GM12878 (cell line): ENCODE results near the gene PHEX. TPM values are rescaled to one million over a fixed set of nuclear protein-coding genes. Genes with fewer than 3 reads are reported as not detected.

ENCODE experiments used
- ATAC-seq: fragments of 200-7000 bp; cut with Tn5 transposase; 3 replicates; pipeline ENCODE4 v1.9.1; 2020; ENCODE audit warnings: mild to moderate bottlenecking, moderate library complexity
- BruUV-seq: library from RNA; stranded (reverse); fragments of 400-500 nt; replicated peaks from 2 replicates; lab custom pipeline; 2021; lab: Mats Ljungman, UMichigan
- CTCF ChIA-PET: fragments of 300-600 bp; sonication (Branson Sonifier 250); formaldehyde crosslinking; extraction: SDS; loops from one replicate; lab custom pipeline; 2021; ENCODE audit warnings: inconsistent platforms; lab: Yijun Ruan, JAX
- POLR2A ChIA-PET: fragments of 350-600 bp; formaldehyde crosslinking; extraction: SDS; loops from one replicate; lab custom pipeline; 2021; ENCODE audit warnings: inconsistent platforms; lab: Charles Lee
- RAD21 ChIA-PET: fragments of 300-600 bp; sonication (Branson Sonifier 250); formaldehyde crosslinking; loops from one replicate; lab custom pipeline; 2023; ENCODE audit warnings: antibody characterized with exemption; ENCODE audit not compliant: unreplicated experiment; lab: Charles Lee
- SMC1A ChIA-PET: fragments of 300-600 bp; sonication (Branson Sonifier 250); formaldehyde crosslinking; loops from one replicate; lab custom pipeline; 2023; ENCODE audit not compliant: unreplicated experiment, uncharacterized antibody; lab: Charles Lee
- DNase-seq: peaks from one replicate; pipeline ENCODE4 v3.0.0-alpha.2; 2011; ENCODE audit warnings: low read depth, low spot score
- FAIRE-seq: peaks from 3 replicates; lab custom pipeline; 2011; peaks lifted over from hg19 to GRCh38; lab: Jason Lieb, UNC
- H2AFZ ChIP-seq: 2 replicates; pipeline ENCODE4 v1.6.0; 2011; ENCODE audit warnings: low read depth, low read length, control low read depth; ENCODE audit not compliant: control insufficient read depth
- H3K27ac ChIP-seq: 2 replicates; pipeline ENCODE4 v1.5.1; 2011; ENCODE audit warnings: control low read depth; ENCODE audit not compliant: control insufficient read depth, insufficient read depth
- H3K27me3 ChIP-seq, 2 experiments: replicated peaks in 1 of 2; 2 replicates each; pipeline versions ENCODE4 v1.6.0 to v1.6.1; 2011; ENCODE audit warnings: low read length in 1 of 2; ENCODE audit not compliant: control insufficient read depth in 2 of 2, insufficient read depth in 2 of 2
- H3K36me3 ChIP-seq, 2 experiments: 2 replicates each; pipeline ENCODE4 v1.5.1; 2011; ENCODE audit warnings: low read length in 1 of 2; ENCODE audit not compliant: control insufficient read depth in 2 of 2, insufficient read depth in 2 of 2
- H3K4me1 ChIP-seq: 2 replicates; pipeline ENCODE4 v1.6.1; 2011; ENCODE audit warnings: mild to moderate bottlenecking, low read length, moderate library complexity, mixed read lengths; ENCODE audit not compliant: control insufficient read depth, insufficient read depth
- H3K4me2 ChIP-seq: 2 replicates; pipeline ENCODE4 v1.6.0; 2011; ENCODE audit warnings: control low read depth; ENCODE audit not compliant: control insufficient read depth, insufficient read depth
- H3K4me3 ChIP-seq: fragments of 200-600 bp; sonication (generic); 2 replicates; pipeline ENCODE4 v1.5.1; 2016
- H3K79me2 ChIP-seq: 2 replicates; pipeline ENCODE4 v1.6.0; 2011; ENCODE audit warnings: low read length; ENCODE audit not compliant: control insufficient read depth, insufficient read depth
- H3K9ac ChIP-seq: 2 replicates; pipeline ENCODE4 v1.8.0; 2011; ENCODE audit warnings: low read length, control low read depth, mixed read lengths; ENCODE audit not compliant: control insufficient read depth, insufficient read depth
- H3K9me3 ChIP-seq: replicated peaks from 3 replicates; pipeline ENCODE4 v1.5.1; 2011; ENCODE audit warnings: mild to moderate bottlenecking, low read length; ENCODE audit not compliant: control insufficient read depth, insufficient read depth
- H4K20me1 ChIP-seq: 2 replicates; pipeline ENCODE4 v1.6.0; 2011; ENCODE audit not compliant: control insufficient read depth, insufficient read depth
- BACH1 ChIP-seq: fragments of 450-650 bp; IDR thresholded peaks from 2 replicates; pipeline ENCODE4 v1.6.1; 2017; ENCODE audit warnings: mild to moderate bottlenecking, borderline replicate concordance
- CREB1 ChIP-seq: IDR thresholded peaks from 2 replicates; pipeline ENCODE4 v1.6.1; 2012; ENCODE audit warnings: low read depth, mild to moderate bottlenecking, inconsistent platforms
- CTCF ChIP-seq, 3 experiments: IDR thresholded peaks in 2 of 3; conservative IDR thresholded peaks in 1 of 3; 2 replicates each; pipeline ENCODE4 v1.5.1; 2011; ENCODE audit warnings: low read depth in 3 of 3, low read length in 3 of 3, mild to moderate bottlenecking in 3 of 3, control low read depth in 2 of 3, moderate library complexity in 2 of 3, inconsistent platforms in 1 of 3, mixed read lengths in 1 of 3; ENCODE audit not compliant: control insufficient read depth in 2 of 3, insufficient read depth in 1 of 3; ENCODE audit errors: extremely low read depth in 1 of 3
- HDAC6 ChIP-seq: fragments of 200-600 bp; sonication (generic); IDR thresholded peaks from one replicate; pipeline ENCODE4 v1.8.0; 2017; ENCODE audit warnings: antibody characterized with exemption; ENCODE audit not compliant: unreplicated experiment
- IKZF1 ChIP-seq: fragments of 450-650 bp; conservative IDR thresholded peaks from 2 replicates; pipeline ENCODE4 v1.6.1; 2017; ENCODE audit warnings: antibody characterized with exemption, mild to moderate bottlenecking
- IRF4 ChIP-seq: IDR thresholded peaks from 2 replicates; pipeline ENCODE4 v1.6.1; 2011; ENCODE audit warnings: low read depth, low read length
- IRF5 ChIP-seq: fragments of 450-650 bp; IDR thresholded peaks from 2 replicates; pipeline ENCODE4 v1.6.1; 2017; ENCODE audit warnings: borderline replicate concordance
- KAT2A ChIP-seq: conservative IDR thresholded peaks from 2 replicates; pipeline ENCODE4 v1.6.1; 2011; ENCODE audit warnings: low read depth, low read length; ENCODE audit not compliant: control insufficient read depth
- NR2F1 ChIP-seq: fragments of 450-650 bp; conservative IDR thresholded peaks from 2 replicates; pipeline ENCODE4 v1.6.1; 2017; ENCODE audit warnings: mild to moderate bottlenecking
- PAX5 ChIP-seq: IDR thresholded peaks from 2 replicates; pipeline ENCODE4 v1.6.1; 2011; ENCODE audit warnings: low read depth, low read length, borderline replicate concordance
- RAD21 ChIP-seq: IDR thresholded peaks from 2 replicates; pipeline ENCODE4 v1.6.1; 2011; ENCODE audit warnings: mild to moderate bottlenecking, low read depth, low read length, moderate library complexity; ENCODE audit not compliant: insufficient read depth
- SMARCA5 ChIP-seq: fragments of 450-650 bp; IDR thresholded peaks from 2 replicates; pipeline ENCODE4 v1.6.1; 2017; ENCODE audit warnings: mild to moderate bottlenecking
- SMC3 ChIP-seq: IDR thresholded peaks from 2 replicates; pipeline ENCODE4 v1.6.1; 2011; ENCODE audit warnings: low read length, improper control_type of control experiment, borderline replicate concordance
- SREBF2 ChIP-seq: IDR thresholded peaks from 2 replicates; pipeline ENCODE4 v1.6.1; 2012; ENCODE audit warnings: mild to moderate bottlenecking, low read length
- TAF1 ChIP-seq: IDR thresholded peaks from 2 replicates; pipeline ENCODE4 v1.6.1; 2011; ENCODE audit warnings: mild to moderate bottlenecking, low read depth, low read length, borderline replicate concordance
- YBX1 ChIP-seq: fragments of 450-650 bp; IDR thresholded peaks from 2 replicates; pipeline ENCODE4 v1.6.1; 2016; ENCODE audit warnings: antibody characterized with exemption
- ZBTB33 ChIP-seq: fragments of 450-650 bp; IDR thresholded peaks from 2 replicates; pipeline ENCODE4 v1.6.1; 2017; ENCODE audit warnings: mild to moderate bottlenecking
- WGBS: methylation state at CpG from one replicate; pipeline ENCODE4 v1.1.6; 2016; ENCODE audit warnings: low lambda C conversion rate; ENCODE audit not compliant: insufficient replicate concordance, insufficient coverage; ENCODE audit errors: missing lambda C conversion rate; 5-methylcytosine and 5-hydroxymethylcytosine counted together
- in situ Hi-C: fragments of 300-500 bp; cut with MboI; formaldehyde crosslinking; loops from 9 replicates; pipeline ENCODE4 v1.14.3; 2018; ENCODE audit warnings: mixed read lengths
- intact Hi-C: fragments of 100-400 bp; cut with micrococcal nuclease; formaldehyde crosslinking; loops from one replicate; pipeline ENCODE4 v1.14.2; 2022; ENCODE audit not compliant: unreplicated experiment
- polyA plus RNA-seq, 11 experiments: library from polyadenylated mRNA; depleted of rRNA in 4 of 11; unstranded in 6 of 11; stranded (reverse) in 5 of 11; fragments of >200 nt; fragmentation: Nextera tagmentation in 4 of 11; fragmentation: Illumina TruSeq in 1 of 11; extraction: Ambion mirVana in 4 of 11; extraction: Trizol in 1 of 11; gene quantifications; 1 replicate in 1 of 11; 2 replicates in 10 of 11; pipeline versions ENCODE4 v1.2.1 to v1.2.3, GENCODE V29; 2011 to 2016; ENCODE audit warnings: inconsistent platforms in 2 of 11, missing spikeins in 2 of 11, low read depth in 1 of 11
- total RNA-seq, 4 experiments: library from RNA; depleted of rRNA in 3 of 4; stranded (reverse); fragments of >200 nt in 3 of 4; fragmentation: Illumina TruSeq in 1 of 4; extraction: Trizol in 1 of 4; gene quantifications; 2 replicates each; pipeline versions ENCODE4 v1.2.1 to v1.2.3, GENCODE V29; 2013 to 2021

The PHEX gene
- total and polyA plus RNA-seq, 10 of the 15 experiments (the other 5 are each of a cell fraction or from before 2014, with no cell fraction given), result 0.12 to 97.2 (median 0.55) TPM

GRCh38 chrX:22081475-22082092 lies 49.5 kb downstream of the PHEX start:
- POLR2A ChIA-PET, result interaction anchor here (1.5 kb wide), 1 partner anchor 96 kb away, joined by 3 read pairs; no protein-coding TSS in a partner anchor
- intact Hi-C loops, result loop anchor here (2.0 to 5.0 kb wide), 2 partner anchors 94 to 111 kb away; no protein-coding TSS in a partner anchor

More at GRCh38 chrX:22081475-22082092, 49.5 kb downstream of the PHEX start:
- no peaks in the 10 kb centered on the region for H3K9me3 ChIP-seq
- BruUV-seq, result no TSS peak
- H3K36me3 ChIP-seq, result no peaks in the 10 kb centered on the region
- H3K27ac ChIP-seq, result no peak overlapping the region
- ChIA-PET CTCF (interaction anchor here (0.8 to 5.5 kb wide), 23 partner anchors 8 to 667 kb away, joined by 3 to 90 read pairs (median 8); no protein-coding TSS in a partner anchor), SMC1A (interaction anchor here (0.6 to 5.1 kb wide), 13 partner anchors 12 to 112 kb away, joined by 3 to 48 read pairs (median 7); no protein-coding TSS in a partner anchor), RAD21 (interaction anchor here (0.6 to 4.8 kb wide), 9 partner anchors 13 to 1236 kb away, joined by 3 to 39 read pairs (median 5); no protein-coding TSS in a partner anchor)
- H3K9ac ChIP-seq, result no peak overlapping the region
- H3K27me3 ChIP-seq, result no peaks in the 10 kb centered on the region
- no peaks in the 10 kb centered on the region for H3K79me2 ChIP-seq
- no peak for TF ChIP-seq KAT2A
- no peak for TF ChIP-seq YBX1
- no peak for TF ChIP-seq SREBF2
- no peak for TF ChIP-seq BACH1
- no peak for TF ChIP-seq CREB1
- TF ChIP-seq IRF4, result no peak
- no peak for TF ChIP-seq HDAC6
- peak; percentile 42; the same call in 1 of the 2 replicates for TF ChIP-seq SMC3
- TF ChIP-seq ZBTB33, result no peak
- no peak for TF ChIP-seq TAF1
- TF ChIP-seq RAD21, result peak; percentile 53
- TF ChIP-seq PAX5, result no peak
- TF ChIP-seq CTCF (IDR thresholded peaks at IDR 0.05 in 2 of 3, conservative IDR thresholded peaks at IDR 0.05 in 1 of 3; ENCODE audit: control insufficient read depth in 2 of 3, extremely low read depth in 1 of 3, insufficient read depth in 1 of 3, low read depth in 3 of 3, low read length in 3 of 3), result peak; percentile 56 to 79 (median 77)
- TF ChIP-seq SMARCA5, result 0 out of 2 replicates have a peak, but pooled peaks have one; percentile 36
- TF ChIP-seq NR2F1, result no peak
- TF ChIP-seq IRF5, result no peak
- no peak for TF ChIP-seq IKZF1
- FAIRE-seq (no peak), ATAC-seq (peak; percentile 96), DNase-seq (no peak)
- H4K20me1 ChIP-seq, result no peaks in the 10 kb centered on the region
- WGBS, result 24% methylated on average over 7 of the region's 7 CpGs
- no peak overlapping the region for H2AFZ ChIP-seq
- no peaks in the 10 kb centered on the region for H3K4me1 ChIP-seq
- in situ Hi-C loops, result no loop called here
- H3K4me3 ChIP-seq, result no peak overlapping the region
- H3K4me2 ChIP-seq, result no peak overlapping the region
